DND-41 (cell line): ENCODE data around the gene IRF6.

Source experiments
- EZH2 ChIP-seq: IDR thresholded peaks from 3 replicates; pipeline ENCODE4 v1.6.1; 2012; ENCODE audit warnings: borderline replicate concordance, low read depth, mild to moderate bottlenecking, moderate library complexity, low read length, inconsistent platforms; ENCODE audit not compliant: severe bottlenecking
- TF ChIP-seq, protein P1 (sequence below): IDR thresholded peaks from 2 replicates; pipeline ENCODE4 v1.5.1; 2012; ENCODE audit warnings: borderline replicate concordance, low read length, moderate library complexity, mild to moderate bottlenecking; ENCODE audit not compliant: poor library complexity, severe bottlenecking; ENCODE audit errors: extremely low read depth

GRCh38 chr1:209755926-209756614, 49.9 kb downstream of the IRF6 start, which contains the start of gene TRAF3IP3:
- no peak for TF ChIP-seq EZH2
- TF ChIP-seq, protein P1, sequence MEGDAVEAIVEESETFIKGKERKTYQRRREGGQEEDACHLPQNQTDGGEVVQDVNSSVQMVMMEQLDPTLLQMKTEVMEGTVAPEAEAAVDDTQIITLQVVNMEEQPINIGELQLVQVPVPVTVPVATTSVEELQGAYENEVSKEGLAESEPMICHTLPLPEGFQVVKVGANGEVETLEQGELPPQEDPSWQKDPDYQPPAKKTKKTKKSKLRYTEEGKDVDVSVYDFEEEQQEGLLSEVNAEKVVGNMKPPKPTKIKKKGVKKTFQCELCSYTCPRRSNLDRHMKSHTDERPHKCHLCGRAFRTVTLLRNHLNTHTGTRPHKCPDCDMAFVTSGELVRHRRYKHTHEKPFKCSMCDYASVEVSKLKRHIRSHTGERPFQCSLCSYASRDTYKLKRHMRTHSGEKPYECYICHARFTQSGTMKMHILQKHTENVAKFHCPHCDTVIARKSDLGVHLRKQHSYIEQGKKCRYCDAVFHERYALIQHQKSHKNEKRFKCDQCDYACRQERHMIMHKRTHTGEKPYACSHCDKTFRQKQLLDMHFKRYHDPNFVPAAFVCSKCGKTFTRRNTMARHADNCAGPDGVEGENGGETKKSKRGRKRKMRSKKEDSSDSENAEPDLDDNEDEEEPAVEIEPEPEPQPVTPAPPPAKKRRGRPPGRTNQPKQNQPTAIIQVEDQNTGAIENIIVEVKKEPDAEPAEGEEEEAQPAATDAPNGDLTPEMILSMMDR = no peak
